Mesenteric fat pad (tissue), 1 donor: ENCODE data around the gene PTGES. TPM values are rescaled to one million over a fixed set of nuclear protein-coding genes. Genes with fewer than 3 reads are reported as not detected.
"Not testable (repeated sequence)": the region's sequence is repeated elsewhere in the genome, so short reads cannot be mapped to it uniquely, and the experiment has no call there.

ENCODE experiments used
- DNase-seq: peaks from one replicate; pipeline ENCODE4 v3.0.0-alpha.2; 2020; ENCODE audit warnings: low spot score
- long read RNA-seq: library from polyadenylated mRNA; unstranded; transcript quantifications from one replicate; pipeline ENCODE4 v2.0.0, GENCODE V29; 2020
- total RNA-seq: library from RNA; stranded (reverse); fragmentation: NEBNext Ultra II Directional; extraction: Animal tissue kit (Norgen Biotek cat#: 25700); gene quantifications from one replicate; pipeline ENCODE4 v1.2.1, GENCODE V29; 2021
- donor health status: DM: yes; HTN: yes; CAD: no.

Gene PTGES, protein sequence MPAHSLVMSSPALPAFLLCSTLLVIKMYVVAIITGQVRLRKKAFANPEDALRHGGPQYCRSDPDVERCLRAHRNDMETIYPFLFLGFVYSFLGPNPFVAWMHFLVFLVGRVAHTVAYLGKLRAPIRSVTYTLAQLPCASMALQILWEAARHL
- total RNA-seq = 14.1 TPM
- long read RNA-seq, transcript PTGES-201 (3 exons, 1,774 nt) = major isoform, 52 of 63 reads
- long read RNA-seq, partial matches to known transcripts = 7 of 63 reads
- long read RNA-seq, other reads (novel, unspliced or antisense) = 4 of 63 reads

- DNase-seq = no peak
Measured at GRCh38 chr9:129752900-129753729, at the start of gene PTGES. Gene PTGES, minus strand, starts transcription at chr9:129753042. Its CDS starts 30 bp downstream, at chr9:129753012.

- no peak for DNase-seq
Measured at GRCh38 chr9:129801504-129801903, 48.7 kb upstream of the PTGES start.

GRCh38 chr9:129798973-129799372 lies 46.1 kb upstream of the PTGES start:
- DNase-seq = no peak

- DNase-seq = not testable (repeated sequence)
Measured at GRCh38 chr9:129796029-129796428, 43.2 kb upstream of the PTGES start.

DNA sequence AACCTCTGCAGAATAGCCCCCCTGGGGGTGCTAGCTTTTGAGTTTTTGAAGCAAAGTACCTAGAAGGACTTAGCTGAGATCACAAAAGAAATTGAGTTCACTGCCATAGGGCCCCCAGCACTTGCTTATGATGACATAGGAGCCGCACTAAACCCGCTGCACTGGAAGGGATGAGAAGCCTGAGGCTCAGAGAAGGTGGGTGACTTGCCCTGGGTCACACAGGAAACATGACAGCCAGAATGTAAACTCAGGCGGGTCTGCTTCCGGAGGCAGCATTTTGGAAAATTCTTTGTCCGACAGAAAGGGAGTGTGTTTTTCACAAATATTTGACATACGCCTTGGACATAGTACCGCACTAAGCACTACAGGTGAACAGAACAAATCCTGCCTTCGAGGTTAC lies 41.7 kb upstream of the PTGES start:
- no peak for DNase-seq

- DNase-seq = no peak
Measured at GRCh38 chr9:129786481-129786880, 33.6 kb upstream of the PTGES start.

DNA sequence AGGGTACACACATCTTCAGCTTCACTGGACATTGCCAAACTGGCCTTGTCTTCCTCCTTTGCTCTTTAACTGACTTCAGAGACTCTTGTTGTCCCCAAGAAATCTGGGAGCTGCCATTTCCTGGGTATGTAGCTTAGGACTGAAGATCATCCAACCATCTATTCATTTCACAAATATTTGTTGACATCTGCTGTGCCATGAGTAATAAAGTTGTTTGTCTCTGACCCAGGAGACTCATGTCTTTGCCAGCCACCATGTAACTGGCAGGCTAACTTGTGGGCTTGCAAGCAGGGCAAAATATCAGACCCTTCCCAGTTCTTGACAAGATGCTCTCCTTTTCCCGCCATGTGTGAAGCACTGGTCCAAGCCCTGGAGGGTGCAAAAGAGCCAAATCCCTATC lies 33.0 kb upstream of the PTGES start:
- no peak for DNase-seq

DNA sequence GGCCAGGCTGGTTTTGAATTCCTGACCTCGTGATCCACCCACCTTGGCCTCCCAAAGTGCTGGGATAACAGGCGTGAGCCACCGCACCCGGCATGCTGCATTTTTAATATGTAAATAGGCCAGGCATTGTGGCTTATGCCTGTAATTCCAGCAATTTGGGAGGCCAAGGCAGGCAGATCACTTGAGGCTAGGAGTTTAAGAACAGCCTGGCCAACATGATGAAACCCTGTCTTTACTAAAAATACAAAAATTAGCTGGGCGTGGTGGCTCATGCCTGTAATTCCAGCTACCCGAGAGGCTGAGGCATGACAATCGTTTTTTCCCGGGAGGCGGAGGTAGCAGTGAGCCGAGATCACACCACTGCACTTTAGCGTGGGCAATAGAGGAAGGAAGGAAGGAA lies 32.1 kb upstream of the PTGES start:
- not testable (repeated sequence) for DNase-seq

DNA sequence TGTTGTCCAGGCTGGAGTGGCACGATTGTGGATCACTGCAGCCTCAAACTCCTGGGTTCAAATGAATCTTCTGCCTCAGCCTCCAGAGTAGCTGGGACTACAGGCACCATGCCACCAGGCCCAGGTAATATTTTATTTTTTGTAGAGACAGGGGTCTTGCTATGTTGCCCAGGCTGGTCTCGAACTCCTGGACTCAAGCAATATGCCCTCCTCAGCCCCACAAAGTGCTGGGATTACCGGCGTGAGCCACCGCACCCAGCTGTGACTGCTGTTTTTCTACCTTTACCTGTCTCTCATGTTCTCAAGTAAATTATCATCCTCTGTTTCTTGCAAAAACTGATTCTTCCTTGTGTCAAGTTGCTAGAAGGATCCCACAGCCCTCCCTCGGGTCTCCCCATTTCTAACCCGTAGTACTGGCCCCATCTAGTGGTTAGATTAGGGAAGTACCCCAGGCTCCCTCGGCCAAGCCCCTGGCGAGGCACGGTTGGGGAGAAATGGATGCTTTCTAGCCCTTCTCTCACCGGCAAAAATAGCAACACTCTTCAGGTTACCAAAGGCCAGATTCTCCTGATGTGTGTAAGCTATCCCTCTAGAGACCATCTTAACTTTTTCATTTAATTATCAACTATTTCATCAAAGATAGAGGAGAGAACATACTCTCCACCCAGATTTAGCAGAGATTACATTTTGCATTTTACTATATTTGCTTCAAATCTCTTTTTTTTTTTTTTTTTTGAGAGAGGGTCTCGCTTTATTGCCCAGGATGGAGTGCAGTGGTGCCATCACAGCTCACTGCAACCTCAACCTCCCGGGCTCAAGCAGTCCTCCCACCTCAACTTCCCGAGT lies 30.9 kb upstream of the PTGES start:
- no peak for DNase-seq

DNA sequence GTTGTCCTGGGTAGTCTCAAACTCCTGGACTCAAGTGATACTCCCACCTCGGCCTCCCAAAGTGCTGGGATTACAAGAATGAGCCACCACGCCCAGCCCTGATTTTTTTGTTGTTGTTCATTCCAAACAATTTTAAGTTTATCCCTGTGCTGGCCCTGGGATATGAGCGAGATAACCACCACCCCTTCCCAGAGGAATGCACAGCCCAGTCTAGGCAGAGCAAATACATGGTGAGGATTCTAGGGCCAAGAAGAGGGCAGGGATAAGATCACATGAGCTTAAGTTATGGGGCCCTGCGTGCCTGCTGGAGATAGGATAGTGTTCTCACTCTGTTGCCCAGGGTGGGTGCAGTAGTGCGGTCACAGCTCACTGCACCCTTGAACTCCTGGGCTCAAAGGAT lies 29.1 kb upstream of the PTGES start:
- no peak for DNase-seq

DNA sequence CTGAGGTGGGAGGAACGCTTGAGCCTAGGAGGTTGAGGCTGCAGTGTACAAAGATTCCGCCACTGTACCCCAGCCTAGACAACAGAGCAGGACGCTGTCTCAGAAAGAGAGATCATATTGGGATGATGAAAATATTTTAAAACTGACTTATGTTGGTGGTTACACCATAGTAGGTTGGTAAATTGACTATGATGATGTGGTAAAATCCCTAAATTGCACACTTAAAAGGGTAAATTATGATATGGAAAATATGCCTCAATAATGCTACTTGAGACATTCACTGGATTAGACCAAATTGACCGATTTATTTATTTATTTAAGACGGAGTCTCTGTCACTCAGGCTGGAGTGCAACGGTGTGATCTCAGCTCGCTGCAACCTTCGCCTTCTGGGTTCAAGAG lies 28.3 kb upstream of the PTGES start:
- DNase-seq = no peak

GRCh38 chr9:129779560-129780190 lies 26.8 kb upstream of the PTGES start:
- DNase-seq = no peak

GRCh38 chr9:129778469-129778868 lies 25.6 kb upstream of the PTGES start:
- no peak for DNase-seq

GRCh38 chr9:129777769-129778130 lies 24.9 kb upstream of the PTGES start:
- DNase-seq = no peak

GRCh38 chr9:129776938-129777768 lies 24.3 kb upstream of the PTGES start:
- DNase-seq = peak; percentile 96

- no peak for DNase-seq
Measured at GRCh38 chr9:129776566-129776937, 23.7 kb upstream of the PTGES start.

DNA sequence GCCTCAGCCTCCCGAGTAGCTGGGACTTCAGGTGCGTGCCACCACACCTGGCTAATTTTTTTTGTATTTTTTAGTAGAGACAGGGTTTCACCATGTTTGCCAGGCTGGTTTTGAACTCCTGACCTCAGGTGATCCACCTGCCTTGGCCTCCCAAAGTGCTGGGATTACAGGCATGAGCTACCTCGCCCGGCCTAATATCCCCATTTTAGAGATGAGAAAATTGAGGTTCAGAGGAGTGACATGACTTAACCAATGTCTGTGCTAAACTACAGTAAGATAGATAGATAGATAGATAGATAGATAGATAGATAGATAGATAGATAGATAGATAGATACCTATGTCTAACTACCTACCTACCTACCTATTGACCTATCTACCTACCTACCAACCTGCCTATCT lies 23.3 kb upstream of the PTGES start:
- not testable (repeated sequence) for DNase-seq

- DNase-seq = no peak
Measured at GRCh38 chr9:129775448-129775798, 22.6 kb upstream of the PTGES start.

DNA sequence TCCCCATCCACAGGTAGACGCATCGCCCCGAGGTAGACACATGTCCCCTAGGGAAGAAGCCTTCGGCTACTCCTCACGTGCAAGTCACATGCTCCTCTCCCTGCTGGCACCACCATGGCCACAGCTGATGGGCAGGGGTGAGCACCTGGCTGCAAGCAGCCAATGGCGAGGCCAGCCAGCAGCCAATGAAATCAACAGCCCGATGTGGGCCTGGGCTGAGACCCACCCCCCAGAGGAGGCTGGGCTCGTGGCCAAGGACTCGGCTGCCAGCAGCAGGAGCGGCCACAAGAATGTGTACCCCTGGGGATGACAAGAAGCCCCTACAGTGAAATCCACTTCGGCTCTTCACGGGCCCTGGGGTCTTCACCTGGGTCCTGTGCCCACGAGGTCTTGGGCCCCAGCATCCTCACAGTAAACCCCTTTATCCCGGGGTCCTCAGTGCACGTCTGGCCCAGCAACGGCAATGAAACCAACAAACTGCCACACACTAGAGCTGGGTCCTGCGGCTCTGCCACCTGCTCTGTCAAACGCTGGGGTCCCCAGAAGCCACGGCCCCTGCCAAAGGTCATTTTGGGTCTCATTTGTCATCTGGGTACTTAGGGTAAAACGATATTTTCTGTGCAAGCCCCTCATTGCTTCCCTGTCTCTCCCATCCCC lies 22.1 kb upstream of the PTGES start:
- DNase-seq = no peak
